GM10248 (cell line): ENCODE results near the gene IL22RA1.

ENCODE experiments used
- CTCF ChIA-PET: fragments of 300-600 bp; sonication (Branson Sonifier 250); formaldehyde crosslinking; extraction: SDS; loops from one replicate; lab custom pipeline; 2021; ENCODE audit warnings: antibody characterized with exemption; lab: Yijun Ruan, JAX
- POLR2A ChIA-PET: fragments of 350-650 bp; sonication (Branson Sonifier 250); formaldehyde crosslinking; extraction: SDS; loops from one replicate; lab custom pipeline; 2020; ENCODE audit warnings: antibody characterized with exemption; lab: Yijun Ruan, JAX
- DNase-seq: peaks from one replicate; pipeline ENCODE4 v3.0.0; 2012; ENCODE audit errors: extremely low spot score
- CTCF ChIP-seq: IDR thresholded peaks from 2 replicates; pipeline ENCODE4 v1.5.1; 2012; ENCODE audit warnings: mild to moderate bottlenecking, low read depth; ENCODE audit errors: extremely low read depth, missing control alignments, control extremely low read depth

Gene IL22RA1

GRCh38 chr1:24152631-24153494 lies 9.9 kb upstream of the IL22RA1 start:
- POLR2A ChIA-PET = no interaction called here
- CTCF ChIA-PET = interaction anchor here (0.9 to 7.8 kb wide), 9 partner anchors 9 to 435 kb away, joined by 3 to 136 read pairs (median 4); no protein-coding TSS in a partner anchor
- DNase-seq = no peak
- no peak for TF ChIP-seq CTCF

- POLR2A ChIA-PET = no interaction called here
- CTCF ChIA-PET = interaction anchor here (0.7 to 7.8 kb wide), 23 partner anchors 10 to 436 kb away, joined by 3 to 136 read pairs (median 8); partner anchors contain the start of genes IFNLR1 and MYOM3
- TF ChIP-seq CTCF = no peak
- DNase-seq = no peak
Measured at GRCh38 chr1:24151175-24151533, 8.2 kb upstream of the IL22RA1 start.

- POLR2A ChIA-PET = no interaction called here
- DNase-seq = peak; percentile 86
- peak; percentile 97 for TF ChIP-seq CTCF
- CTCF ChIA-PET = interaction anchor here (0.6 to 7.8 kb wide), 71 partner anchors 9 to 740 kb away, joined by 3 to 136 read pairs (median 4); partner anchors contain the start of genes IFNLR1, NIPAL3 and STPG1
Measured at GRCh38 chr1:24150234-24151174, 7.6 kb upstream of the IL22RA1 start.

GRCh38 chr1:24149866-24150233 lies 6.9 kb upstream of the IL22RA1 start:
- no peak for TF ChIP-seq CTCF
- DNase-seq = no peak
- ChIA-PET CTCF (interaction anchor here (0.6 to 7.8 kb wide), 66 partner anchors 9 to 741 kb away, joined by 3 to 136 read pairs (median 4); partner anchors contain the start of genes IFNLR1, NIPAL3 and STPG1), POLR2A (no interaction called here)

- ChIA-PET CTCF (interaction anchor here (1.0 to 2.1 kb wide), 6 partner anchors 9 to 245 kb away, joined by 3 to 11 read pairs (median 4); no protein-coding TSS in a partner anchor), POLR2A (interaction anchor here (0.6 kb wide), 1 partner anchor 1037 kb away, joined by 3 read pairs; no protein-coding TSS in a partner anchor)
- no peak for TF ChIP-seq CTCF
- no peak for DNase-seq
Measured at GRCh38 chr1:24147816-24148215, 4.9 kb upstream of the IL22RA1 start.
